ENCODE measurements around the gene STAT2. TPM values are rescaled to one million over a fixed set of nuclear protein-coding genes. Genes with fewer than 3 reads are reported as not detected.
A peak's percentile ranks its signal among the peaks of the same experiment; 100 is the strongest.

STAT2 gene
- total and polyA plus RNA-seq, 9 of the 15 experiments (the other 6 are each of a cell fraction or from before 2014, with no cell fraction given) = 15.5 to 46.9 (median 40.1) TPM

- TF ChIP-seq, protein P1, sequence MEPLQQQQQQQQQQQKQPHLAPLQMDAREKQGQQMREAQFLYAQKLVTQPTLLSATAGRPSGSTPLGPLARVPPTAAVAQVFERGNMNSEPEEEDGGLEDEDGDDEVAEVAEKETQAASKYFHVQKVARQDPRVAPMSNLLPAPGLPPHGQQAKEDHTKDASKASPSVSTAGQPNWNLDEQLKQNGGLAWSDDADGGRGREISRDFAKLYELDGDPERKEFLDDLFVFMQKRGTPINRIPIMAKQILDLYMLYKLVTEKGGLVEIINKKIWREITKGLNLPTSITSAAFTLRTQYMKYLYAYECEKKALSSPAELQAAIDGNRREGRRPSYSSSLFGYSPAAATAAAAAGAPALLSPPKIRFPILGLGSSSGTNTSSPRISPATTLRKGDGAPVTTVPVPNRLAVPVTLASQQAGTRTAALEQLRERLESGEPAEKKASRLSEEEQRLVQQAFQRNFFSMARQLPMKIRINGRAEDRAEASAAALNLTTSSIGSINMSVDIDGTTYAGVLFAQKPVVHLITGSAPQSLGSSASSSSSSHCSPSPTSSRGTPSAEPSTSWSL (CRISPR knock-in tag; IDR thresholded peaks at IDR 0.05; ENCODE audit: borderline replicate concordance) = no peak
- TF ChIP-seq DMBX1 (CRISPR knock-in tag; IDR thresholded peaks at IDR 0.05; ENCODE audit: borderline replicate concordance) (no peak), BRF2 (IDR thresholded peaks at IDR 0.05; ENCODE audit: borderline replicate concordance, insufficient read depth, insufficient read length) (no peak)
- TF ChIP-seq, protein P2, sequence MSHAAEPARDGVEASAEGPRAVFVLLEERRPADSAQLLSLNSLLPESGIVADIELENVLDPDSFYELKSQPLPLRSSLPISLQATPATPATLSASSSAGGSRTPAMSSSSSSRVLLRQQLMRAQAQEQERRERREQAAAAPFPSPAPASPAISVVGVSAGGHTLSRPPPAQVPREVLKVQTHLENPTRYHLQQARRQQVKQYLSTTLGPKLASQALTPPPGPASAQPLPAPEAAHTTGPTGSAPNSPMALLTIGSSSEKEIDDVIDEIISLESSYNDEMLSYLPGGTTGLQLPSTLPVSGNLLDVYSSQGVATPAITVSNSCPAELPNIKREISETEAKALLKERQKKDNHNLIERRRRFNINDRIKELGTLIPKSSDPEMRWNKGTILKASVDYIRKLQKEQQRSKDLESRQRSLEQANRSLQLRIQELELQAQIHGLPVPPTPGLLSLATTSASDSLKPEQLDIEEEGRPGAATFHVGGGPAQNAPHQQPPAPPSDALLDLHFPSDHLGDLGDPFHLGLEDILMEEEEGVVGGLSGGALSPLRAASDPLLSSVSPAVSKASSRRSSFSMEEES (CRISPR knock-in tag; IDR thresholded peaks at IDR 0.05) = 0 out of 2 replicates have a peak, but pooled peaks have one; percentile 5
- TF ChIP-seq, protein P3, sequence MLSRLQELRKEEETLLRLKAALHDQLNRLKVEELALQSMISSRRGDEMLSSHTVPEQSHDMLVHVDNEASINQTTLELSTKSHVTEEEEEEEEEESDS (CRISPR knock-in tag; IDR thresholded peaks at IDR 0.05) = no peak
Observed at GRCh38 chr12:56377989-56378316, 18.0 kb upstream of the STAT2 start (continued).

All from K562 (cell line).